ENCODE measurements around the gene DEDD2. TPM values are rescaled to one million over a fixed set of nuclear protein-coding genes. Genes with fewer than 3 reads are reported as not detected.

DEDD2 gene
- total RNA-seq, 1 donor from 2014 or later, result 26.1 TPM

- Mint-ChIP-seq H3K27ac (no peak overlapping the region), H3K4me1 (peaks cover 20% of the 10 kb centered on the region), H3K9me3 (no peaks in the 10 kb centered on the region), H3K27me3 (peaks cover 8% of the 10 kb centered on the region), H3K36me3 (ENCODE audit: low read depth) (peaks cover 8% of the 10 kb centered on the region), H3K4me3 (no peak overlapping the region)
- ATAC-seq (ENCODE audit: low read depth) (no peak), DNase-seq (no peak)
- intact Hi-C loops (cut with micrococcal nuclease), result no loop called here
- TF ChIP-seq CTCF (IDR thresholded peaks at IDR 0.05), result no peak
- ChIA-PET CTCF (no interaction called here), POLR2A (no interaction called here)
These were observed 58.6 kb downstream of the DEDD2 start for GRCh38 chr19:42158926-42159325.

DNA sequence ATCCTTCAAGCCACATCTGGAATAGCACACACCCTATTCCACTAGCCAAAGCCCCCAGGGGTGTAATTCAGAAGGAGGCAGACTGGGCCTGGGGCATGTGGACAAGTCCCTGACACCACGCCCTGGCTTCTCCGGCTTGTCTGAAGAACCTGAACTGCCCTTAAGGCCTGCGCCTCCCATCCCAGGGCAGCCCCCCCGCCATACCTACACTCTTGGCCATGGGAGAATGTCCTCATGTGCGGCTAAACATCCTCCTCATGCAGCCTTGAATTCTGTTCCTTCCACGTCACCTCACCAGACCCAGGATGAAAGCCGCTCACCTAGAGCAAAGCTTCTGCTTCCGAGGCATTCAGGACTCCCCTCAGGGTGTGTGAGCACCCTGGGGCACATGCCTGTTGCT lies 60.9 kb downstream of the DEDD2 start:
- POLR2A ChIA-PET, result no interaction called here
- Mint-ChIP-seq H3K36me3 (ENCODE audit: low read depth) (peaks cover 8% of the 10 kb centered on the region), H3K4me1 (peaks cover 26% of the 10 kb centered on the region), H3K27ac (no peak overlapping the region), H3K4me3 (no peak overlapping the region), H3K27me3 (peaks cover 8% of the 10 kb centered on the region), H3K9me3 (no peaks in the 10 kb centered on the region)
- intact Hi-C loops (cut with micrococcal nuclease), result no loop called here
- no peak for TF ChIP-seq CTCF (IDR thresholded peaks at IDR 0.05)
- no peak for DNase-seq
- CTCF ChIA-PET, result no interaction called here
- ATAC-seq (ENCODE audit: low read depth), result no peak

GRCh38 chr19:42155796-42156195 lies 61.7 kb downstream of the DEDD2 start:
- peak overlapping the region; percentile 88 for H3K27ac Mint-ChIP-seq
- H3K4me3 Mint-ChIP-seq, result no peak overlapping the region
- CTCF ChIA-PET, result no interaction called here

GRCh38 chr19:42154471-42155323 lies 62.8 kb downstream of the DEDD2 start:
- ChIA-PET CTCF (no interaction called here), POLR2A (interaction anchor here (1.3 to 1.8 kb wide), 2 partner anchors 10 to 46 kb away, joined by 3 to 5 read pairs; no protein-coding TSS in a partner anchor)
- no peaks in the 10 kb centered on the region for H3K27me3 Mint-ChIP-seq
- H3K9me3 Mint-ChIP-seq, result no peaks in the 10 kb centered on the region
- peaks cover 8% of the 10 kb centered on the region for H3K36me3 Mint-ChIP-seq (ENCODE audit: low read depth)
- H3K4me3 Mint-ChIP-seq, result peak overlapping the region; percentile 39
- H3K4me1 Mint-ChIP-seq, result peaks cover 29% of the 10 kb centered on the region
- ATAC-seq (ENCODE audit: low read depth), result peak; percentile 51
- intact Hi-C loops (cut with micrococcal nuclease), result no loop called here
- TF ChIP-seq CTCF (IDR thresholded peaks at IDR 0.05), result no peak
- no peak for DNase-seq
- H3K27ac Mint-ChIP-seq, result peak overlapping the region; percentile 88

More at GRCh38 chr19:42155796-42156195, 61.7 kb downstream of the DEDD2 start:
- ATAC-seq (ENCODE audit: low read depth) (no peak), DNase-seq (no peak)
- no peak for TF ChIP-seq CTCF (IDR thresholded peaks at IDR 0.05)
- Mint-ChIP-seq H3K9me3 (no peaks in the 10 kb centered on the region), H3K4me1 (peaks cover 26% of the 10 kb centered on the region), H3K27me3 (peaks cover 2% of the 10 kb centered on the region), H3K36me3 (ENCODE audit: low read depth) (peaks cover 8% of the 10 kb centered on the region)
- POLR2A ChIA-PET, result interaction anchor here (1.8 kb wide), 1 partner anchor 47 kb away, joined by 5 read pairs; no protein-coding TSS in a partner anchor
- intact Hi-C loops (cut with micrococcal nuclease), result no loop called here

DNA sequence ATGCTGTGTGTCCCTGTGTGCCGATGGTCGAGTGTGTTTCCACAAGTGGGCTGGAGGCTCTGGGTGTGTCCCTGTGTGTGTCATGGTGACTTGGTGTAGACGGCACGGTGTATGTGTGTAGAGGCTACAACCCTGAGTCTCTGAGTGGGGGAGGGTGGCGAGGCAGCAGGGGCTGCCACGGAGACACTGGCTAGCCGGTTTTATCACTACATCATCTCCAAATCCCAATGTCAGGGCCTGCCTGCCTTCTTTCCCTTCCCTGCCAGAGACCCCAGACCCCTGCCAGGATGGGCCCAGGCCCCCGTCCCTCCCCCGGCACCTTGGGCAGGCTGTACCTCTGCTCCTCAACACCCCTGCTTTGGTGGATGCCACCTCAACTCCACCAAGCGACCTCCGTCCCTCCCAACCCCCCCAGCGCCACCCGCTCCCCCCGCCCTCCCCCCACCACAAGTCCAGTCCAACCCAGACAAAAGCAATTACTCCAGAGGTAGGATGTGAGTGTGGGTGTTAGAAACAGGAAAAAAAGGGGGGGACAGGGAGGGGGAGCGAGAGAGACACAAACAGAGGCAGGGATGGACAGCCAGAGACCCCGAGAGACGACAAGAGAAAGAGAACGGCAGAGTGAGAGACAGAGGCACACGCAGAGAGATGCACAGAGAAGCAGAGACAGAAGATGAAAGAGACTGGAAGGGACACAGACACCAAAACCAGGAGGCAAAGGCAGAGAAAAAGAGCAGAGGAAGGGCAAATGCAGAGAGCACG lies 63.6 kb downstream of the DEDD2 start:
- H3K36me3 Mint-ChIP-seq (ENCODE audit: low read depth), result peaks cover 9% of the 10 kb centered on the region
- H3K27ac Mint-ChIP-seq, result peak overlapping the region; percentile 88
- peaks cover 36% of the 10 kb centered on the region for H3K4me1 Mint-ChIP-seq
- DNase-seq (no peak), ATAC-seq (ENCODE audit: low read depth) (no peak)
- H3K9me3 Mint-ChIP-seq, result no peaks in the 10 kb centered on the region
- ChIA-PET POLR2A (interaction anchor here (1.3 kb wide), 1 partner anchor 11 kb away, joined by 3 read pairs; no protein-coding TSS in a partner anchor), CTCF (no interaction called here)
- peak overlapping the region; percentile 39 for H3K4me3 Mint-ChIP-seq
- TF ChIP-seq CTCF (IDR thresholded peaks at IDR 0.05), result no peak
- no peaks in the 10 kb centered on the region for H3K27me3 Mint-ChIP-seq
- intact Hi-C loops (cut with micrococcal nuclease), result no loop called here

Data from activated B cell treated with CpG ODN at 0.5 μM for 24 hours (primary cell).